ENCODE measurements around the gene CUL7. TPM values are rescaled to one million over a fixed set of nuclear protein-coding genes. Genes with fewer than 3 reads are reported as not detected.

The CUL7 gene
- total and polyA plus RNA-seq, 9 of the 15 experiments (the other 6 are each of a cell fraction or from before 2014, with no cell fraction given), result 0.44 to 20.1 (median 8.6) TPM

DNA sequence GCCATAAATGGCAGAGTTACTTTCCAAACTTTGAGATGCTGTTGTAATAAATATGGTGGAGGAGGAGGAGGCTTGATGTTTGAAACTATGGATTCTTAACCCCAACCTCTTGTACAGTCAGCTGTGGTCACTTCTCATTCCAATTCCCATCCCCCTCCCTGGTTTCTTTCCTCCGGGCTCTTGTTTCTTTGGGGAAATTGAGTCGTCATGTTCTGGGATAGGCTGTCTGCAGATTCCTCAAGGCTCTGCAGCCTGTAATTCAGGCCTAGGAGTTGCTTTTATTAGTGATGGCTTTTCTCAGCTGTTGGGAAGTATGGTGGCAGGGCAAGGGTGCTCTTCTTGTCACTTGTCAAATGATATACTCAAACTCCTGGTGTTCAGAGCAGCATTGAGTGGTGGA is 25.0 kb upstream of the CUL7 start (continued):
- TF ChIP-seq, protein P1, sequence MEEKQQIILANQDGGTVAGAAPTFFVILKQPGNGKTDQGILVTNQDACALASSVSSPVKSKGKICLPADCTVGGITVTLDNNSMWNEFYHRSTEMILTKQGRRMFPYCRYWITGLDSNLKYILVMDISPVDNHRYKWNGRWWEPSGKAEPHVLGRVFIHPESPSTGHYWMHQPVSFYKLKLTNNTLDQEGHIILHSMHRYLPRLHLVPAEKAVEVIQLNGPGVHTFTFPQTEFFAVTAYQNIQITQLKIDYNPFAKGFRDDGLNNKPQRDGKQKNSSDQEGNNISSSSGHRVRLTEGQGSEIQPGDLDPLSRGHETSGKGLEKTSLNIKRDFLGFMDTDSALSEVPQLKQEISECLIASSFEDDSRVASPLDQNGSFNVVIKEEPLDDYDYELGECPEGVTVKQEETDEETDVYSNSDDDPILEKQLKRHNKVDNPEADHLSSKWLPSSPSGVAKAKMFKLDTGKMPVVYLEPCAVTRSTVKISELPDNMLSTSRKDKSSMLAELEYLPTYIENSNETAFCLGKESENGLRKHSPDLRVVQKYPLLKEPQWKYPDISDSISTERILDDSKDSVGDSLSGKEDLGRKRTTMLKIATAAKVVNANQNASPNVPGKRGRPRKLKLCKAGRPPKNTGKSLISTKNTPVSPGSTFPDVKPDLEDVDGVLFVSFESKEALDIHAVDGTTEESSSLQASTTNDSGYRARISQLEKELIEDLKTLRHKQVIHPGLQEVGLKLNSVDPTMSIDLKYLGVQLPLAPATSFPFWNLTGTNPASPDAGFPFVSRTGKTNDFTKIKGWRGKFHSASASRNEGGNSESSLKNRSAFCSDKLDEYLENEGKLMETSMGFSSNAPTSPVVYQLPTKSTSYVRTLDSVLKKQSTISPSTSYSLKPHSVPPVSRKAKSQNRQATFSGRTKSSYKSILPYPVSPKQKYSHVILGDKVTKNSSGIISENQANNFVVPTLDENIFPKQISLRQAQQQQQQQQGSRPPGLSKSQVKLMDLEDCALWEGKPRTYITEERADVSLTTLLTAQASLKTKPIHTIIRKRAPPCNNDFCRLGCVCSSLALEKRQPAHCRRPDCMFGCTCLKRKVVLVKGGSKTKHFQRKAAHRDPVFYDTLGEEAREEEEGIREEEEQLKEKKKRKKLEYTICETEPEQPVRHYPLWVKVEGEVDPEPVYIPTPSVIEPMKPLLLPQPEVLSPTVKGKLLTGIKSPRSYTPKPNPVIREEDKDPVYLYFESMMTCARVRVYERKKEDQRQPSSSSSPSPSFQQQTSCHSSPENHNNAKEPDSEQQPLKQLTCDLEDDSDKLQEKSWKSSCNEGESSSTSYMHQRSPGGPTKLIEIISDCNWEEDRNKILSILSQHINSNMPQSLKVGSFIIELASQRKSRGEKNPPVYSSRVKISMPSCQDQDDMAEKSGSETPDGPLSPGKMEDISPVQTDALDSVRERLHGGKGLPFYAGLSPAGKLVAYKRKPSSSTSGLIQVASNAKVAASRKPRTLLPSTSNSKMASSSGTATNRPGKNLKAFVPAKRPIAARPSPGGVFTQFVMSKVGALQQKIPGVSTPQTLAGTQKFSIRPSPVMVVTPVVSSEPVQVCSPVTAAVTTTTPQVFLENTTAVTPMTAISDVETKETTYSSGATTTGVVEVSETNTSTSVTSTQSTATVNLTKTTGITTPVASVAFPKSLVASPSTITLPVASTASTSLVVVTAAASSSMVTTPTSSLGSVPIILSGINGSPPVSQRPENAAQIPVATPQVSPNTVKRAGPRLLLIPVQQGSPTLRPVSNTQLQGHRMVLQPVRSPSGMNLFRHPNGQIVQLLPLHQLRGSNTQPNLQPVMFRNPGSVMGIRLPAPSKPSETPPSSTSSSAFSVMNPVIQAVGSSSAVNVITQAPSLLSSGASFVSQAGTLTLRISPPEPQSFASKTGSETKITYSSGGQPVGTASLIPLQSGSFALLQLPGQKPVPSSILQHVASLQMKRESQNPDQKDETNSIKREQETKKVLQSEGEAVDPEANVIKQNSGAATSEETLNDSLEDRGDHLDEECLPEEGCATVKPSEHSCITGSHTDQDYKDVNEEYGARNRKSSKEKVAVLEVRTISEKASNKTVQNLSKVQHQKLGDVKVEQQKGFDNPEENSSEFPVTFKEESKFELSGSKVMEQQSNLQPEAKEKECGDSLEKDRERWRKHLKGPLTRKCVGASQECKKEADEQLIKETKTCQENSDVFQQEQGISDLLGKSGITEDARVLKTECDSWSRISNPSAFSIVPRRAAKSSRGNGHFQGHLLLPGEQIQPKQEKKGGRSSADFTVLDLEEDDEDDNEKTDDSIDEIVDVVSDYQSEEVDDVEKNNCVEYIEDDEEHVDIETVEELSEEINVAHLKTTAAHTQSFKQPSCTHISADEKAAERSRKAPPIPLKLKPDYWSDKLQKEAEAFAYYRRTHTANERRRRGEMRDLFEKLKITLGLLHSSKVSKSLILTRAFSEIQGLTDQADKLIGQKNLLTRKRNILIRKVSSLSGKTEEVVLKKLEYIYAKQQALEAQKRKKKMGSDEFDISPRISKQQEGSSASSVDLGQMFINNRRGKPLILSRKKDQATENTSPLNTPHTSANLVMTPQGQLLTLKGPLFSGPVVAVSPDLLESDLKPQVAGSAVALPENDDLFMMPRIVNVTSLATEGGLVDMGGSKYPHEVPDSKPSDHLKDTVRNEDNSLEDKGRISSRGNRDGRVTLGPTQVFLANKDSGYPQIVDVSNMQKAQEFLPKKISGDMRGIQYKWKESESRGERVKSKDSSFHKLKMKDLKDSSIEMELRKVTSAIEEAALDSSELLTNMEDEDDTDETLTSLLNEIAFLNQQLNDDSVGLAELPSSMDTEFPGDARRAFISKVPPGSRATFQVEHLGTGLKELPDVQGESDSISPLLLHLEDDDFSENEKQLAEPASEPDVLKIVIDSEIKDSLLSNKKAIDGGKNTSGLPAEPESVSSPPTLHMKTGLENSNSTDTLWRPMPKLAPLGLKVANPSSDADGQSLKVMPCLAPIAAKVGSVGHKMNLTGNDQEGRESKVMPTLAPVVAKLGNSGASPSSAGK (IDR thresholded peaks at IDR 0.05), result no peak
- TF ChIP-seq POLR3G (IDR thresholded peaks at IDR 0.05; ENCODE audit: extremely low read depth, insufficient read length, insufficient replicate concordance) (no peak), ZNF408 (CRISPR knock-in tag; IDR thresholded peaks at IDR 0.05; ENCODE audit: low read depth) (no peak), ZNF79 (CRISPR knock-in tag; IDR thresholded peaks at IDR 0.05; ENCODE audit: low read depth) (no peak), NCOA1 (IDR thresholded peaks at IDR 0.05; ENCODE audit: low read depth) (no peak), PHF8 (IDR thresholded peaks at IDR 0.05; ENCODE audit: borderline replicate concordance, low read length) (no peak), MEF2D (tag; conservative IDR thresholded peaks at IDR 0.05; ENCODE audit: low read depth) (no peak), KDM2B (CRISPR knock-in tag; IDR thresholded peaks at IDR 0.05) (no peak), GTF2E2 (tag; IDR thresholded peaks at IDR 0.05) (no peak)
- TF ChIP-seq, protein P2, sequence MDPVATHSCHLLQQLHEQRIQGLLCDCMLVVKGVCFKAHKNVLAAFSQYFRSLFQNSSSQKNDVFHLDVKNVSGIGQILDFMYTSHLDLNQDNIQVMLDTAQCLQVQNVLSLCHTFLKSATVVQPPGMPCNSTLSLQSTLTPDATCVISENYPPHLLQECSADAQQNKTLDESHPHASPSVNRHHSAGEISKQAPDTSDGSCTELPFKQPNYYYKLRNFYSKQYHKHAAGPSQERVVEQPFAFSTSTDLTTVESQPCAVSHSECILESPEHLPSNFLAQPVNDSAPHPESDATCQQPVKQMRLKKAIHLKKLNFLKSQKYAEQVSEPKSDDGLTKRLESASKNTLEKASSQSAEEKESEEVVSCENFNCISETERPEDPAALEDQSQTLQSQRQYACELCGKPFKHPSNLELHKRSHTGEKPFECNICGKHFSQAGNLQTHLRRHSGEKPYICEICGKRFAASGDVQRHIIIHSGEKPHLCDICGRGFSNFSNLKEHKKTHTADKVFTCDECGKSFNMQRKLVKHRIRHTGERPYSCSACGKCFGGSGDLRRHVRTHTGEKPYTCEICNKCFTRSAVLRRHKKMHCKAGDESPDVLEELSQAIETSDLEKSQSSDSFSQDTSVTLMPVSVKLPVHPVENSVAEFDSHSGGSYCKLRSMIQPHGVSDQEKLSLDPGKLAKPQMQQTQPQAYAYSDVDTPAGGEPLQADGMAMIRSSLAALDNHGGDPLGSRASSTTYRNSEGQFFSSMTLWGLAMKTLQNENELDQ (CRISPR knock-in tag; IDR thresholded peaks at IDR 0.05; ENCODE audit: borderline replicate concordance), result no peak
